B cell (primary cell): ENCODE measurements around the gene DENND1A. TPM values are rescaled to one million over a fixed set of nuclear protein-coding genes. Genes with fewer than 3 reads are reported as not detected.
"Not testable (repeated sequence)": the region's sequence is repeated elsewhere in the genome, so short reads cannot be mapped to it uniquely, and the experiment has no call there.

Source experiments
- ATAC-seq: fragments of 200-7000 bp; cut with Tn5 transposase; one replicate; pipeline ENCODE4 v1.10.0; 2021; ENCODE audit warnings: low read depth, mild to moderate bottlenecking, moderate number of reproducible peaks, moderate library complexity
- CTCF ChIA-PET: fragments of 350-600 bp; sonication (Branson Sonifier 250); formaldehyde crosslinking; loops from one replicate; lab custom pipeline; 2021; ENCODE audit warnings: antibody characterized with exemption, inconsistent platforms; lab: Charles Lee
- POLR2A ChIA-PET: fragments of 350-600 bp; sonication (Branson Sonifier 250); formaldehyde crosslinking; loops from one replicate; lab custom pipeline; 2021; ENCODE audit warnings: antibody characterized with exemption; lab: Charles Lee
- DNase-seq: peaks from one replicate; pipeline ENCODE4 v3.0.0; 2013
- H2AFZ ChIP-seq: 2 replicates; pipeline ENCODE4 v1.6.1; 2012; ENCODE audit warnings: mild to moderate bottlenecking, low read depth, low read length; ENCODE audit not compliant: insufficient read depth, poor library complexity, severe bottlenecking
- H3K27ac ChIP-seq, 2 donors: 1 replicate in 1 of 2; 2 replicates in 1 of 2; pipeline ENCODE4 v1.5.1; 2012 to 2013; ENCODE audit warnings: low read length in 2 of 2, mild to moderate bottlenecking in 2 of 2, moderate library complexity in 1 of 2
- H3K27me3 ChIP-seq, 4 experiments: fragments of 200-600 bp in 1 of 4; sonication (generic) in 1 of 4; replicated peaks in 1 of 4; 1 replicate in 2 of 4; 2 replicates in 2 of 4; pipeline versions ENCODE4 v1.6.1 to v1.7.0; 2013 to 2016; ENCODE audit warnings: low read length in 3 of 4, mild to moderate bottlenecking in 2 of 4, mixed read lengths in 1 of 4, moderate library complexity in 1 of 4; ENCODE audit not compliant: insufficient read depth in 4 of 4, control insufficient read depth in 3 of 4; ENCODE audit errors: control extremely low read depth in 1 of 4
- H3K36me3 ChIP-seq, 2 experiments: replicated peaks in 1 of 2; 1 replicate in 1 of 2; 2 replicates in 1 of 2; pipeline versions ENCODE4 v1.6.1 to v1.7.1; 2013; ENCODE audit warnings: low read length in 1 of 2; ENCODE audit not compliant: insufficient read depth in 2 of 2, control insufficient read depth in 1 of 2; ENCODE audit errors: control extremely low read depth in 1 of 2, extremely low read depth in 1 of 2
- H3K4me1 ChIP-seq, 2 donors: fragments of 200-600 bp in 1 of 2; sonication (generic) in 1 of 2; 1 replicate in 1 of 2; 2 replicates in 1 of 2; pipeline versions ENCODE4 v1.5.1 to v1.6.1; 2013 to 2017; ENCODE audit warnings: low read length in 2 of 2; ENCODE audit not compliant: control insufficient read depth in 2 of 2, insufficient read depth in 2 of 2
- H3K4me2 ChIP-seq: replicated peaks from 2 replicates; pipeline ENCODE3; 2012; ENCODE audit warnings: mild to moderate bottlenecking, low read depth, low read length; ENCODE audit not compliant: poor library complexity, severe bottlenecking
- H3K4me3 ChIP-seq, 5 experiments: fragments of 200-600 bp in 1 of 5; sonication (generic) in 1 of 5; 1 replicate in 3 of 5; 2 replicates in 2 of 5; pipeline versions ENCODE4 v1.5.1 to v1.7.0; 2011 to 2016; ENCODE audit warnings: low read length in 4 of 5, mild to moderate bottlenecking in 4 of 5, low read depth in 2 of 5, control low read depth in 1 of 5, moderate library complexity in 1 of 5; ENCODE audit not compliant: insufficient read depth in 1 of 5; ENCODE audit errors: control extremely low read depth in 1 of 5, extremely low read depth in 1 of 5
- H3K79me2 ChIP-seq: fragments of 200-600 bp; sonication (generic); one replicate; pipeline ENCODE4 v1.6.0; 2016; ENCODE audit warnings: low read length; ENCODE audit not compliant: control insufficient read depth, insufficient read depth
- H3K9ac ChIP-seq: fragments of 200-600 bp; sonication (generic); 2 replicates; pipeline ENCODE4 v1.6.1; 2017; ENCODE audit warnings: mild to moderate bottlenecking, low read length, moderate library complexity
- H3K9me3 ChIP-seq, 3 donors: one replicate each; pipeline versions ENCODE4 v1.6.1 to v1.7.1; 2013; ENCODE audit warnings: low read length in 2 of 3; ENCODE audit not compliant: control insufficient read depth in 2 of 3, insufficient read depth in 1 of 3; ENCODE audit errors: control extremely low read depth in 1 of 3
- H4K20me1 ChIP-seq: 2 replicates; pipeline ENCODE4 v1.6.0; 2012; ENCODE audit warnings: mild to moderate bottlenecking, low read length; ENCODE audit not compliant: insufficient read depth, control insufficient read depth, poor library complexity, severe bottlenecking
- H3K27ac Mint-ChIP-seq: one replicate; pipeline ENCODE4 v1.8.0; 2021; ENCODE audit warnings: mixed read lengths
- H3K27me3 Mint-ChIP-seq: one replicate; pipeline ENCODE4 v1.8.0; 2021; ENCODE audit warnings: mixed read lengths
- H3K4me1 Mint-ChIP-seq: one replicate; pipeline ENCODE4 v1.8.0; 2021; ENCODE audit warnings: mixed read lengths
- H3K4me3 Mint-ChIP-seq: one replicate; pipeline ENCODE4 v1.8.0; 2021; ENCODE audit warnings: mixed read lengths
- H3K9me3 Mint-ChIP-seq: one replicate; pipeline ENCODE4 v1.8.0; 2022; ENCODE audit warnings: mixed read lengths; ENCODE audit not compliant: insufficient read depth
- EZH2 ChIP-seq: IDR thresholded peaks from 2 replicates; pipeline ENCODE4 v1.6.1; 2012; ENCODE audit warnings: borderline replicate concordance, low read depth, mild to moderate bottlenecking, moderate library complexity, low read length; ENCODE audit not compliant: insufficient read depth, poor library complexity, severe bottlenecking
- WGBS: methylation state at CpG from one replicate; pipeline ENCODE4 v1.1.5; 2013; ENCODE audit warnings: missing lambda C conversion rate; ENCODE audit not compliant: insufficient coverage; 5-methylcytosine and 5-hydroxymethylcytosine counted together
- intact Hi-C: fragments of 100-400 bp; cut with micrococcal nuclease; formaldehyde crosslinking; loops from one replicate; pipeline ENCODE4 v1.10.0; 2022
- polyA plus RNA-seq: library from polyadenylated mRNA; depleted of rRNA; stranded (reverse); fragments of >200 nt; gene quantifications from 2 replicates; pipeline ENCODE4 v1.2.3, GENCODE V29; 2012
- total RNA-seq, 2 donors: library from RNA; stranded (reverse); fragments of 120-200 nt in 1 of 2; gene quantifications; 1 replicate in 1 of 2; 2 replicates in 1 of 2; pipeline versions ENCODE4 v1.2.3 to v1.2.4, GENCODE V29; 2013 to 2022
- TF ChIP-seq, protein P1 (sequence below): fragments of 200-600 bp; IDR thresholded peaks from one replicate; pipeline ENCODE4 v1.8.0; 2022; ENCODE audit warnings: antibody characterized with exemption, mild to moderate bottlenecking

DENND1A gene
- total and polyA plus RNA-seq, 2 donors (not counting 1 experiment from before 2014, with no cell fraction given): 10.8 to 26.0 TPM

DNA sequence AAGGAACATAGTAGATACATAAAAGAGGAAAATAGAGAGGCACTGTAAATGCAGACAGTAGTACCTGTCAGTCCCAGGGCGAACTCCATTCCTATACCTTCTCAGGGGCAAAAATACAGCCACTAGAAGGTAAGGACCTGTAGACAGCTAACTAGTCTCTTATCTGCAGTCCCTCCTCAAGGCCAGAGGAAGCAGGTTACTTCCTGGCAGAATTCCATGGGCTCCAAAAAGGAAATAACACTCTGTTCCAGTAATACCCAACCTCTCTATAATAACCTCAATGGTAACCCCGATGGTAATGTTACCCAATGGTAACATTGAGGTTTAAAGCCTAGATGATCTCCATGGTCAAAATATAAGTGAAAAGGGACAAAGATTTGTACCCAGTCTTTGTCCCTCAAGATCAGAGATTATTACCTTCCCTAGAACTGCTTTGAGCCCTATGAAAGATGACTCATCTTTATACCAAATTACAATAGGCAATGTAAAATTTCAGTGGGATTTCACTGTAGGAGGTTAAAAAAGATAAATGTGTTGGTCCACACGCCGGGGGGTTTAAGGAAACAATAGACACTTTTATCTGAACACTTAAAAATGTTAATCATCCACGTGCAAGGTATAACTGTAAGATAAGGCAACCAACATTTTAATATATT lies 113.0 kb downstream of the DENND1A start:
- H3K4me3 ChIP-seq: no peak overlapping the region
- H3K36me3 ChIP-seq: no peaks in the 10 kb centered on the region
- CTCF ChIA-PET: no interaction called here
- no peaks in the 10 kb centered on the region for H3K9me3 ChIP-seq
- no peaks in the 10 kb centered on the region for H3K27me3 Mint-ChIP-seq
- H3K9me3 Mint-ChIP-seq: no peaks in the 10 kb centered on the region
- peaks cover 15% of the 10 kb centered on the region for H3K79me2 ChIP-seq
- H3K27me3 ChIP-seq: no peaks in the 10 kb centered on the region
- no peak overlapping the region for H3K27ac ChIP-seq
- no peak overlapping the region for H3K27ac Mint-ChIP-seq
- POLR2A ChIA-PET: no interaction called here
- no CpG with 5 or more reads among the region's 5 CpGs for WGBS
- peaks cover 4% of the 10 kb centered on the region for H4K20me1 ChIP-seq
- TF ChIP-seq EZH2: no peak
- TF ChIP-seq, protein P1, sequence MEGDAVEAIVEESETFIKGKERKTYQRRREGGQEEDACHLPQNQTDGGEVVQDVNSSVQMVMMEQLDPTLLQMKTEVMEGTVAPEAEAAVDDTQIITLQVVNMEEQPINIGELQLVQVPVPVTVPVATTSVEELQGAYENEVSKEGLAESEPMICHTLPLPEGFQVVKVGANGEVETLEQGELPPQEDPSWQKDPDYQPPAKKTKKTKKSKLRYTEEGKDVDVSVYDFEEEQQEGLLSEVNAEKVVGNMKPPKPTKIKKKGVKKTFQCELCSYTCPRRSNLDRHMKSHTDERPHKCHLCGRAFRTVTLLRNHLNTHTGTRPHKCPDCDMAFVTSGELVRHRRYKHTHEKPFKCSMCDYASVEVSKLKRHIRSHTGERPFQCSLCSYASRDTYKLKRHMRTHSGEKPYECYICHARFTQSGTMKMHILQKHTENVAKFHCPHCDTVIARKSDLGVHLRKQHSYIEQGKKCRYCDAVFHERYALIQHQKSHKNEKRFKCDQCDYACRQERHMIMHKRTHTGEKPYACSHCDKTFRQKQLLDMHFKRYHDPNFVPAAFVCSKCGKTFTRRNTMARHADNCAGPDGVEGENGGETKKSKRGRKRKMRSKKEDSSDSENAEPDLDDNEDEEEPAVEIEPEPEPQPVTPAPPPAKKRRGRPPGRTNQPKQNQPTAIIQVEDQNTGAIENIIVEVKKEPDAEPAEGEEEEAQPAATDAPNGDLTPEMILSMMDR: no peak
- no peak overlapping the region for H2AFZ ChIP-seq
- no peak overlapping the region for H3K4me3 Mint-ChIP-seq
- no peaks in the 10 kb centered on the region for H3K4me1 ChIP-seq
- ATAC-seq: no peak
- DNase-seq: no peak
- intact Hi-C loops: no loop called here
- peaks cover 3% of the 10 kb centered on the region for H3K4me1 Mint-ChIP-seq
- H3K4me2 ChIP-seq: no peak overlapping the region
- H3K9ac ChIP-seq: no peak overlapping the region

DNA sequence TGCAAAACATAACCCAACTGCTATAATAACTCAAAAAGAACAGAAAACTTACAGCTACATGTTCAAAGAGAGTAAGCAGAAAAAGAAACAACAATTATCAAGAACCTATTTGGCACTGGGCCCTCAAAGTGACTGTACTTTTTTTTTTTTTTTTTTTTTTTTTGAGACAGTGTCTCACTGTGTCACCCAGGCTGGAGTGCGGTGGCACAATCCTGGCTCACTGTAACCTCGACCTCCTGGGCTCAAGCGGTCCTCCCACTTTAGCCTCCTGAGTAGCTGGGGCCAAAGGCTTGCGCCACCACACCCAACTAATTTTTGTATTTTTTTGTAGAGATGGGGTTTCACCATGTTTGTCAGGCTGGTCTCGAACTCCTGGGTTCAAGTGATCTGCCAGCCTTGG lies 114.1 kb downstream of the DENND1A start:
- no CpG with 5 or more reads among the region's 5 CpGs for WGBS
- POLR2A ChIA-PET, H3K4me1 ChIP-seq, H3K27ac Mint-ChIP-seq, H3K4me3 ChIP-seq, H3K27ac ChIP-seq, H3K27me3 Mint-ChIP-seq, ATAC-seq, H3K4me3 Mint-ChIP-seq, H3K4me2 ChIP-seq, H3K4me1 Mint-ChIP-seq, CTCF ChIA-PET, H3K9ac ChIP-seq, DNase-seq, H4K20me1 ChIP-seq, H3K9me3 ChIP-seq, intact Hi-C loops, H3K9me3 Mint-ChIP-seq, H3K27me3 ChIP-seq, H3K36me3 ChIP-seq, H2AFZ ChIP-seq: not testable (repeated sequence)
- peaks cover 15% of the 10 kb centered on the region for H3K79me2 ChIP-seq
